H1 (cell line): ENCODE results near the gene FOXO4. TPM values are rescaled to one million over a fixed set of nuclear protein-coding genes. Genes with fewer than 3 reads are reported as not detected.

Experiments used
- ATF3 ChIP-seq: IDR thresholded peaks from 2 replicates; pipeline ENCODE4 v1.6.1; 2011; ENCODE audit warnings: low read depth, mild to moderate bottlenecking, low read length; ENCODE audit not compliant: insufficient read depth
- BRCA1 ChIP-seq: IDR thresholded peaks from 2 replicates; pipeline ENCODE4 v1.6.1; 2012; ENCODE audit warnings: low read depth, low read length, improper control_type of control experiment
- E2F6 ChIP-seq: IDR thresholded peaks from 2 replicates; pipeline ENCODE4 v1.6.1; 2012; ENCODE audit warnings: inconsistent platforms
- KDM5A ChIP-seq: fragments of 200-600 bp; IDR thresholded peaks from 2 replicates; pipeline ENCODE4 v1.7.1; 2012; ENCODE audit warnings: mild to moderate bottlenecking, low read length, inconsistent platforms, mixed read lengths
- MAX ChIP-seq: IDR thresholded peaks from 2 replicates; pipeline ENCODE4 v1.6.1; 2012; ENCODE audit warnings: inconsistent platforms
- PHF8 ChIP-seq: fragments of 200-600 bp; sonication (generic); conservative IDR thresholded peaks from 2 replicates; pipeline ENCODE4 v1.7.1; 2012; ENCODE audit warnings: low read depth, mild to moderate bottlenecking, inconsistent platforms, low read length, moderate library complexity
- POLR2A ChIP-seq, 2 experiments: IDR thresholded peaks; 1 replicate in 1 of 2; 2 replicates in 1 of 2; pipeline ENCODE4 v1.6.1; 2011; ENCODE audit warnings: low read depth in 2 of 2, low read length in 2 of 2, mild to moderate bottlenecking in 2 of 2; ENCODE audit errors: control extremely low read depth in 1 of 2
- SAP30 ChIP-seq: fragments of 300-600 bp; sonication (generic); IDR thresholded peaks from 2 replicates; pipeline ENCODE4 v1.7.1; 2012; ENCODE audit warnings: low read length, moderate library complexity, mild to moderate bottlenecking, inconsistent platforms; ENCODE audit not compliant: insufficient read depth, insufficient replicate concordance
- SIRT6 ChIP-seq: IDR thresholded peaks from one replicate; pipeline ENCODE4 v1.7.1; 2012; ENCODE audit warnings: low read length, inconsistent platforms
- SP4 ChIP-seq: IDR thresholded peaks from 2 replicates; pipeline ENCODE4 v1.6.1; 2012; ENCODE audit warnings: low read length, inconsistent platforms
- polyA plus RNA-seq, 7 experiments: library from polyadenylated mRNA; depleted of rRNA in 3 of 7; stranded (reverse) in 5 of 7; unstranded in 2 of 7; fragments of >200 nt in 5 of 7; fragments of 200-250 nt in 2 of 7; gene quantifications; 1 replicate in 5 of 7; 2 replicates in 1 of 7; 4 replicates in 1 of 7; pipeline versions ENCODE4 v1.2.1 to v1.2.3, GENCODE V29; 2011 to 2013; ENCODE audit warnings: missing spikeins in 2 of 7, mixed read lengths in 2 of 7
- total RNA-seq: library from RNA; stranded (reverse); fragmentation: NEBNext Ultra II Directional; extraction: Animal tissue kit (Norgen Biotek cat#: 25700); gene quantifications from 2 replicates; pipeline ENCODE4 v1.2.1, GENCODE V29; 2021

Gene FOXO4
- total and polyA plus RNA-seq, 2 of the 8 experiments (the other 6 are each of a cell fraction or from before 2014, with no cell fraction given), result 12.3 to 57.4 TPM

GRCh38 chrX:71118032-71118984 is 22.7 kb downstream of the FOXO4 start, which contains the start of gene MED12 (continued):
- TF ChIP-seq SAP30, result no peak
- peak; percentile 45; the same call in 1 of the 2 replicates for TF ChIP-seq PHF8
- TF ChIP-seq POLR2A (IDR thresholded peaks at IDR 0.05; ENCODE audit: control extremely low read depth in 1 of 2, low read depth in 2 of 2, low read length in 2 of 2), result no peak; a peak in 1 of 3 replicates
- TF ChIP-seq ATF3, result no peak
- TF ChIP-seq KDM5A, result no peak
- no peak for TF ChIP-seq E2F6
- no peak for TF ChIP-seq BRCA1
- TF ChIP-seq SP4, result no peak
- TF ChIP-seq SIRT6, result no peak
- no peak for TF ChIP-seq MAX
